Epithelial cell of proximal tubule (primary cell): Measurements from ENCODE around the gene PANX1. TPM values are rescaled to one million over a fixed set of nuclear protein-coding genes. Genes with fewer than 3 reads are reported as not detected.

Experiments used
- DNase-seq: peaks from one replicate; pipeline ENCODE4 v3.0.0-alpha.2; 2011; ENCODE audit warnings: low read depth
- H3K4me3 ChIP-seq: 2 replicates; pipeline ENCODE4 v1.5.1; 2011; ENCODE audit warnings: low read depth, mild to moderate bottlenecking, low read length
- total RNA-seq: library from RNA; depleted of rRNA; stranded (reverse); fragments of >200 nt; gene quantifications from 2 replicates; pipeline ENCODE4 v1.2.3, GENCODE V29; 2015
- TF ChIP-seq, protein P1 (sequence below): conservative IDR thresholded peaks from 2 replicates; pipeline ENCODE4 v1.5.1; 2012; ENCODE audit warnings: low read depth, mild to moderate bottlenecking, low read length

PANX1 gene
- total RNA-seq, 1 donor from 2014 or later, result 28.9 TPM

DNA sequence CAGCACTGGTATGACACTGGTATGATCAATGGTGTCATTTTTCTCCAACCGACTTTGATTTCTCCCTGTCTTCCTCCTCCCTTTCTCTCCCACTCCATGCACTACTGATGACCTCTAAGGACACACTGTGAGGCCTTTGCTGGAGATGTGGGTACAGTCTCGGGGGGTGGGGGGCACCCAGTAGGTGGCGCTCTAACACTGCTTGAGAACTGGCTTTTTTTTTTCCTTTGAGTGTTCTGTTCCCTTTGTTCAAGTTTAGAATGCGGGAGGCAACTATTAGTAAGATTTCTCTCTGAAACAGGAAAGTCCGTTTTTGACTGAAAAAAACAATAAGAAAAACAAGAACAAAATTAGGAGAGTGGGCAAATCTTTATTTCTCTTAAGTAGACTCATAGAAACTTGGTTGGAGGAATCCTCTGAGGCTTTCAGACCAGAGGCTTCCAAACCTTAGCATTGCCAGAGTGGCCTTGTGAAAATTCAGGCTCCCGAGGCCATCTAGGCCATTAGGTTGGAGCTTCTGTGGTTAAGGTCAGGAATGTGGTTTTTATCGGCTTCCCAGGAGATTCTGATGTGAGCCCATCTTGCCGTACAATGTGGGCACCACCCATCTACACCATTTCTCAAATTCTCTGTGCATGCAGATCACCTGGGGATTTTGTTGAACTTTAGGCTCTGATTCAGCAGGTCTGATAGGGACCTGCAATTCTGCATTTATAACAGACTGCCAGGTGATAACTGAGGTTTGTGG lies 43.2 kb downstream of the PANX1 start:
- TF ChIP-seq, protein P1, sequence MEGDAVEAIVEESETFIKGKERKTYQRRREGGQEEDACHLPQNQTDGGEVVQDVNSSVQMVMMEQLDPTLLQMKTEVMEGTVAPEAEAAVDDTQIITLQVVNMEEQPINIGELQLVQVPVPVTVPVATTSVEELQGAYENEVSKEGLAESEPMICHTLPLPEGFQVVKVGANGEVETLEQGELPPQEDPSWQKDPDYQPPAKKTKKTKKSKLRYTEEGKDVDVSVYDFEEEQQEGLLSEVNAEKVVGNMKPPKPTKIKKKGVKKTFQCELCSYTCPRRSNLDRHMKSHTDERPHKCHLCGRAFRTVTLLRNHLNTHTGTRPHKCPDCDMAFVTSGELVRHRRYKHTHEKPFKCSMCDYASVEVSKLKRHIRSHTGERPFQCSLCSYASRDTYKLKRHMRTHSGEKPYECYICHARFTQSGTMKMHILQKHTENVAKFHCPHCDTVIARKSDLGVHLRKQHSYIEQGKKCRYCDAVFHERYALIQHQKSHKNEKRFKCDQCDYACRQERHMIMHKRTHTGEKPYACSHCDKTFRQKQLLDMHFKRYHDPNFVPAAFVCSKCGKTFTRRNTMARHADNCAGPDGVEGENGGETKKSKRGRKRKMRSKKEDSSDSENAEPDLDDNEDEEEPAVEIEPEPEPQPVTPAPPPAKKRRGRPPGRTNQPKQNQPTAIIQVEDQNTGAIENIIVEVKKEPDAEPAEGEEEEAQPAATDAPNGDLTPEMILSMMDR, result peak; percentile 87
- DNase-seq, result no peak
- H3K4me3 ChIP-seq, result no peak overlapping the region

DNA sequence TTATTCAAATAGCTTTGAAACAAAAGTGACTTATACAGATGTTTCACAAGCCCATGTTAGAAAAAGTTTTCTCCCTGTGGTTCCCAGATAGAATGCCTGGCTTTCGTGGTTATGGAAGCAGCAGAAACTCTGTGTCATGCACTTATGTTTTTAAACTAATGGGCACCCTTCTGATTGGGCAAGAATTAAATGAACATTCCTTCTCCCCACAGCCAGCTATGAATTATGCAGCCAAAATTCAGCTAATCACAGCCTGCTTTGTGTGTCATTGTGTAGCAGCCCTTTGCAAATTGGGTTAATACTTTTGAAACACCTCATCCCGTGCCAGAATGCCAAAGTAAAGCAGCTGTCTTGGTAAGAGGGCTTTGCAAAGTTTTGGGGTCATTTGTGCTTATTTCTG lies 46.9 kb downstream of the PANX1 start:
- TF ChIP-seq, protein P1, result no peak

DNA sequence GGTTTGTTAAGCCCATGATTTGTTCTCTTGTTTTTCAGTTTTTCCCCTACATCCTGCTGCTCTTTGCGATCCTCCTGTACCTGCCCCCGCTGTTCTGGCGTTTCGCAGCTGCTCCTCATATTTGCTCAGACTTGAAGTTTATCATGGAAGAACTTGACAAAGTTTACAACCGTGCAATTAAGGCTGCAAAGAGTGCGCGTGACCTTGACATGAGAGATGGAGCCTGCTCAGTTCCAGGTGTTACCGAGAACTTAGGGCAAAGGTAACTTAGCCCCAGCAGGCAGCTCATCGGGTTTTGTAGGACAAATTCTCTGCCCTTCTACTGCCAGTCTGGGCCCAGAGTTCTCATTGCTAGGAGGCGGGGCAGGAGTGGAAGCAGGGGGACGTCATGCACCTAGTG lies 49.7 kb downstream of the PANX1 start:
- TF ChIP-seq, protein P1, result no peak
- H3K4me3 ChIP-seq, result no peak overlapping the region
- no peak for DNase-seq

More for the DNA sequence above, 46.9 kb downstream of the PANX1 start:
- no peak overlapping the region for H3K4me3 ChIP-seq
- no peak for DNase-seq

DNA sequence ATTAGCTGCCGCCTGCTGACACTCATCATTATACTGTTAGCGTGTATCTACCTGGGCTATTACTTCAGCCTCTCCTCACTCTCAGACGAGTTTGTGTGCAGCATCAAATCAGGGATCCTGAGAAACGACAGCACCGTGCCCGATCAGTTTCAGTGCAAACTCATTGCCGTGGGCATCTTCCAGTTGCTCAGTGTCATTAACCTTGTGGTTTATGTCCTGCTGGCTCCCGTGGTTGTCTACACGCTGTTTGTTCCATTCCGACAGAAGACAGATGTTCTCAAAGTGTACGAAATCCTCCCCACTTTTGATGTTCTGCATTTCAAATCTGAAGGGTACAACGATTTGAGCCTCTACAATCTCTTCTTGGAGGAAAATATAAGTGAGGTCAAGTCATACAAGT lies 51.1 kb downstream of the PANX1 start:
- TF ChIP-seq, protein P1, result no peak
- DNase-seq, result no peak
- H3K4me3 ChIP-seq, result no peak overlapping the region

DNA sequence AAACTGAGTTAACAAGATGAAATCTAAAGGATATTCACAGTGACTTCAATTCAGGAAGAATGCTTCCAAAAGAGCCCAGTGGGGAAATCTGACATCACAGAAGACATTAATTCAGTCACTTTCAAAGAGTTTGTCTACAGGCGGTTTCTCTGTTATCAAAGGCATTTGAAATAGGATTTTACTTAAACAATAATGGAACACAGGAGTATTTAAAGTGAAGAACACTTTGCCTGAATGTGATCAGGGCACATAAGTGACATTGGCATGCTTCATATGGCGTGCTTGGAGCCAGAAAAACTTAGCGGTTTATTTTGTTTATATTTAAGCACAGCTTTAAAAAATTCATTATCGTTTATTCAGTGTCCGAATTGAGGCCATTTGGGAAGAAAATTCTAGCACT lies 52.9 kb downstream of the PANX1 start:
- TF ChIP-seq, protein P1, result no peak
- no peak overlapping the region for H3K4me3 ChIP-seq
- no peak for DNase-seq

DNA sequence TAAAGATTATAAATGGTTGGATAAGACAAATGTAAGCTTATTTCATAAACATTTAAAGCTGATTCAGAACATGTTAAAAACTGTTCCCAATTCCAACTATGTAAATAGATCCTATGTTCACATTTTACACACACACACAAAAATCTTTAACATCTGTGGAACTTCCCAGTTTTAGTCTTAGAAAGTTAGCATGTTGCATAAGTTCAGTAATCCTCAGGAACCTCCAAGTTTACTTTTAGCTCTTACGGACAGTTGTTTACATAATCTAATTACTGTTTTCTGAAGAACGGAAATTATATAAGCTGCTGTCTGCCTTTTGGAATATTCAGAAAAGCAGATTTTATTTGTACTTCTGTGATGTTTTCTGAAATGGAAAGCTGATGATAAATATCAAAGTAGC lies 53.3 kb downstream of the PANX1 start:
- TF ChIP-seq, protein P1, result no peak
- no peak for DNase-seq
- H3K4me3 ChIP-seq, result no peak overlapping the region
